Thyroid gland (tissue), 4 donors: Measurements from ENCODE around the gene AVPR1B. TPM values are rescaled to one million over a fixed set of nuclear protein-coding genes. Genes with fewer than 3 reads are reported as not detected.
A peak's percentile ranks its signal among the peaks of the same experiment; 100 is the strongest.

Source experiments
- DNase-seq, 2 donors: peaks; one replicate each; pipeline ENCODE4 v3.0.0-alpha.2; 2019
- H3K27ac ChIP-seq, 3 donors: fragments of 200-600 bp; sonication (generic); 1 replicate in 2 of 3; 2 replicates in 1 of 3; pipeline ENCODE4 v1.5.1; 2016 to 2019; ENCODE audit warnings: mild to moderate bottlenecking in 1 of 3, moderate library complexity in 1 of 3
- H3K27me3 ChIP-seq: fragments of 200-600 bp; sonication (generic); one replicate; pipeline ENCODE4 v1.5.1; 2019
- H3K36me3 ChIP-seq, 2 donors: fragments of 200-600 bp; sonication (generic); one replicate each; pipeline ENCODE4 v1.5.1; 2016 to 2019
- H3K4me1 ChIP-seq, 2 donors: fragments of 200-600 bp; sonication (generic); one replicate each; pipeline ENCODE4 v1.5.1; 2017 to 2019
- H3K4me3 ChIP-seq, 3 donors: fragments of 200-600 bp; sonication (generic); replicated peaks in 1 of 3; 1 replicate in 2 of 3; 2 replicates in 1 of 3; pipeline ENCODE4 v1.5.1; 2016; ENCODE audit warnings: mild to moderate bottlenecking in 1 of 3
- H3K9me3 ChIP-seq: fragments of 200-600 bp; sonication (generic); one replicate; pipeline ENCODE4 v1.5.1; 2017
- POLR2A ChIP-seq, 2 donors: fragments of 450-650 bp; IDR thresholded peaks; one replicate each; pipeline ENCODE4 v1.6.1; 2017; ENCODE audit warnings: antibody characterized with exemption in 2 of 2, mild to moderate bottlenecking in 2 of 2, moderate library complexity in 1 of 2
- WGBS, 2 donors: methylation state at CpG; one replicate each; pipeline ENCODE4 v1.1.5; 2017; 5-methylcytosine and 5-hydroxymethylcytosine counted together
- intact Hi-C: fragments of 100-400 bp; cut with DNase I; formaldehyde crosslinking; loops from one replicate; pipeline ENCODE4 v1.15.1; 2023
- total RNA-seq, 4 donors: library from RNA; depleted of rRNA; stranded (reverse); fragments of >200 nt; gene quantifications; one replicate each; pipeline ENCODE4 v1.2.3, GENCODE V29; 2016
- TF ChIP-seq, protein P1 (sequence below), 6 experiments: fragments of 200-600 bp in 3 of 6; fragments of 450-650 bp in 3 of 6; sonication (generic) in 3 of 6; IDR thresholded peaks; one replicate each; pipeline ENCODE4 v1.5.1; 2016 to 2019; ENCODE audit warnings: antibody characterized with exemption in 6 of 6, mild to moderate bottlenecking in 2 of 6, inconsistent platforms in 1 of 6, moderate library complexity in 1 of 6

AVPR1B gene
- total RNA-seq, 4 donors from 2014 or later = 0.11 to 0.68 (median 0.38) TPM; not detected in 1

DNA sequence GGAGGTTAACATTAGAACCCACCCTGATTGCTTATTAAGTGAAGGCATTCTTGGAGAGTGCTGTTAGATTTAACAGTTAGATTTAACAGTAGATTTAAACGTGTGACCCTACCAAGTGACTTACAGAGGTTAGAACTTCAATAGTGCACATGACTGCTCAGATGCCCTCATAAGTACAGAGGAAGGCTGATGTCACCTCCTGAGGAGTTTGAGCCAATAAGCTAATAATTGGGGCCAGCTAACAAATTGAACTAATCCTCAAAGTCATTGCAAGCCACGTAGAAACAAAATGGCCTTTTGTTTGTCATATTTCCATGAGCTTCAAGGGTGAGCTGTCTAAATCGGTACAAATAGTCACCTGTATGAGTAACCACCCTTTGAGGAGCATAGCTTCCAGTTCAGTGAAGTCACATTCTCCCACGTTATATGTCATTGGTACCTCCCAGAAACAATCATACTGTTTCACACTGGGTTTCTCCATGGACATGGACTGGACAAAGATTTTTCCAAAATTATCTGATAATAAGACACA, 11.7 kb downstream of the AVPR1B start:
- WGBS, 2 donors = 72 to 81% methylated on average over 4 of the region's 4 CpGs

DNA sequence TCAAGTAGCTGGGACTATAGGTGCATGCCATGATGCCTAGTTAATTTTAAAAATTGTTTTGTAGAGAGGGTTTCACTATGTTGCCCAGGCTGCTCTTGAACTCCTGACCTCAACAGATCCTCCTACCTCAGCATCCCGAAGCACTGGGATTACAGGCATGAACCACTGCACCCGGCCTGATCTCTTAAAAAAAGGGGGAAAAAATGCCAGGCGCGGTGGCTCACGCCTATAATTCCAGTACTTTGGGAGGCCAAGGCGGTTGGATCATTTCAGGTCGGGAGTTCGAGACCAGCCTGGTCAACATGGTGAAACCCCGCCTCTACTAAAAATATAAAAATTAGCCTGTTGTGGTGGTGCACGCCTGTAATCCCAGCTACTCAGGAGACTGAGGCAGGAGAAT, 13.2 kb downstream of the AVPR1B start:
- WGBS, 2 donors = 94 to 96% methylated on average over 10 of the region's 10 CpGs
- TF ChIP-seq POLR2A (IDR thresholded peaks at IDR 0.05) = no peak
- TF ChIP-seq, protein P1, sequence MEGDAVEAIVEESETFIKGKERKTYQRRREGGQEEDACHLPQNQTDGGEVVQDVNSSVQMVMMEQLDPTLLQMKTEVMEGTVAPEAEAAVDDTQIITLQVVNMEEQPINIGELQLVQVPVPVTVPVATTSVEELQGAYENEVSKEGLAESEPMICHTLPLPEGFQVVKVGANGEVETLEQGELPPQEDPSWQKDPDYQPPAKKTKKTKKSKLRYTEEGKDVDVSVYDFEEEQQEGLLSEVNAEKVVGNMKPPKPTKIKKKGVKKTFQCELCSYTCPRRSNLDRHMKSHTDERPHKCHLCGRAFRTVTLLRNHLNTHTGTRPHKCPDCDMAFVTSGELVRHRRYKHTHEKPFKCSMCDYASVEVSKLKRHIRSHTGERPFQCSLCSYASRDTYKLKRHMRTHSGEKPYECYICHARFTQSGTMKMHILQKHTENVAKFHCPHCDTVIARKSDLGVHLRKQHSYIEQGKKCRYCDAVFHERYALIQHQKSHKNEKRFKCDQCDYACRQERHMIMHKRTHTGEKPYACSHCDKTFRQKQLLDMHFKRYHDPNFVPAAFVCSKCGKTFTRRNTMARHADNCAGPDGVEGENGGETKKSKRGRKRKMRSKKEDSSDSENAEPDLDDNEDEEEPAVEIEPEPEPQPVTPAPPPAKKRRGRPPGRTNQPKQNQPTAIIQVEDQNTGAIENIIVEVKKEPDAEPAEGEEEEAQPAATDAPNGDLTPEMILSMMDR (IDR thresholded peaks at IDR 0.05) = no peak
- H3K36me3 ChIP-seq = no peaks in the 10 kb centered on the region
- no peaks in the 10 kb centered on the region for H3K27me3 ChIP-seq
- H3K4me1 ChIP-seq = peaks cover 0 to 6% of the 10 kb centered on the region in 2 donors
- DNase-seq = no peak
- H3K4me3 ChIP-seq = no peak overlapping the region
- H3K9me3 ChIP-seq = no peaks in the 10 kb centered on the region
- intact Hi-C loops = loop anchor here (10.0 kb wide), 2 partner anchors 69 to 309 kb away; no protein-coding TSS in a partner anchor
- no peak overlapping the region for H3K27ac ChIP-seq

More for the DNA sequence above, 11.7 kb downstream of the AVPR1B start:
- Histone ChIP-seq H3K27me3 (no peaks in the 10 kb centered on the region), H3K27ac (peak overlapping the region in 1 of 3 donors; percentile 5), H3K36me3 (no peaks in the 10 kb centered on the region), H3K9me3 (no peaks in the 10 kb centered on the region), H3K4me1 (peaks cover 0 to 6% of the 10 kb centered on the region in 2 donors), H3K4me3 (no peak overlapping the region)
- TF ChIP-seq, protein P1 (IDR thresholded peaks at IDR 0.05) = no peak
- TF ChIP-seq POLR2A (IDR thresholded peaks at IDR 0.05) = no peak
- DNase-seq = no peak
- intact Hi-C loops = loop anchor here (5.0 to 10.0 kb wide), 3 partner anchors 71 to 311 kb away; no protein-coding TSS in a partner anchor

DNA sequence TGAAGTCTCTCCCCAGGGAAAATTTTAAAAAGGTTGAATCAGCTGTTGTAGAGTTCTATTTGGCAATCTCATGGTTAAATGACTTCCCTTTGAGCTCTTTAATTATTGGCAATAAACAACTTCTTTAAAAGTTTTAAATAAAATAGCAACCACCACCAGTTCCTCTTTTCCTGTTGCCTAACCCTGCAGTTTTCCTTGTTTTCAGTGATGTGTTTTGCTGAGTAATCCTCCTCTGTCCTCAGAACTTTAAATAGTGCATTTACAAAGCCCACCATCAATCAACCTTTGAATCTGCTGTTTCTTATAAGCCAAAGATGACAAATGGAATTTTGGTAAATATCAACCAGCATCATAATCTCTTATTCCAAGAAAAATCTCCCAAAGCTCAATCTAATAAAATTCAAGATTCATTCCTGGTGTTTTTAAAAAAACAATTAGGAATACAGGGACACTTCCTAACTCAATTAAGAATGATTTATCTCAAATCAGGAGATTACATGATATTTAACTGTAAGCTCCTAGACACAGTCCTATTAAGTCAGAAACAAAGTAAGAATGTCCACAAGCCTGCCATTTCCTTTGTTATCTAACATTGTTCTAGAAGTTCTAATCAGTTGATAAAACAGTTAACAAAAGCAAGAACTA, 14.8 kb downstream of the AVPR1B start:
- Histone ChIP-seq H3K4me3 (no peak overlapping the region), H3K27ac (no peak overlapping the region), H3K4me1 (peaks cover 0 to 6% of the 10 kb centered on the region in 2 donors), H3K27me3 (no peaks in the 10 kb centered on the region), H3K9me3 (no peaks in the 10 kb centered on the region), H3K36me3 (no peaks in the 10 kb centered on the region)
- DNase-seq = no peak
- TF ChIP-seq, protein P1 (IDR thresholded peaks at IDR 0.05) = no peak
- TF ChIP-seq POLR2A (IDR thresholded peaks at IDR 0.05) = no peak
- intact Hi-C loops = loop anchor here (10.0 kb wide), 2 partner anchors 68 to 308 kb away; no protein-coding TSS in a partner anchor

DNA sequence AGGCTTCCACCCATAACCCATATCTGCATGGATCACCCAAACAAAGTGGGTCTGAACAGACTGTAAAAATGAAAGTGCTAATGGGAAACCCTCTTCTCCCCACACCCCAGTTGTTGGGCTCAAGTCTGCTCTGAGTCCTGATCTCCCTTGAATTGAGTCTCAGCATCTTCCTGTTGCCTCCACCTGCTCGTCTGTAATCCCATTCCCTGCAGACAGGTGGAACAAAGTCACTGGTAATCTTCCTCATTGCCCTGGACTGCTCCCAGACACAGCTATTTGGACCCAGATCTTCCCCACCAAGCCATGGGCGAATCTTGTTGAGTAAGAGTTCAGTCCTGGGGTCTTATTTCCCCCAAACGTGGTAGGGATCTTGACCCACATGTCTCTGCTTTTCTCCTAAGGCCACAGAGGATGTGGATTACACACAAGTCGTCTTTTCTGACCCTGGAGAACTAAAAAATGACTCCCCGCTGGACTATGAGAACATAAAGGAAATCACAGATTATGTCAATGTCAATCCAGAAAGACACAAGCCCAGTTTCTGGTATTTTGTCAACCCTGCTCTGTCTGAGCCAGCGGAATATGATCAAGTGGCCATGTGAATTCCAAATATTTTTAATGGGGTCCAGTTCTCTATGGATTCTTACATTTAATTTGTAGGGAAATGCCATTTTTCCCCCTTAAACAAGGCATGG, 15.7 kb downstream of the AVPR1B start:
- TF ChIP-seq POLR2A (IDR thresholded peaks at IDR 0.05) = no peak
- TF ChIP-seq, protein P1 (IDR thresholded peaks at IDR 0.05) = no peak
- Histone ChIP-seq H3K27ac (no peak overlapping the region), H3K4me1 (peaks cover 0 to 6% of the 10 kb centered on the region in 2 donors), H3K9me3 (no peaks in the 10 kb centered on the region), H3K4me3 (no peak overlapping the region), H3K27me3 (no peaks in the 10 kb centered on the region), H3K36me3 (no peaks in the 10 kb centered on the region)
- 91 to 93% methylated on average over 6 of the region's 6 CpGs for WGBS, 2 donors
- DNase-seq = no peak
- intact Hi-C loops = loop anchor here (10.0 kb wide), 2 partner anchors 67 to 307 kb away; no protein-coding TSS in a partner anchor
